K562 (cell line): Measurements from ENCODE around the gene TTC33.

ENCODE experiments used
- CBX5 ChIP-seq: IDR thresholded peaks from 2 replicates; pipeline ENCODE4 v1.6.1; 2014; ENCODE audit warnings: low read depth, borderline replicate concordance
- EP300 ChIP-seq: IDR thresholded peaks from 2 replicates; pipeline ENCODE4 v1.6.1; 2012; ENCODE audit warnings: low read length, improper control_type of control experiment
- MYNN ChIP-seq, 2 experiments: sonication (generic); formaldehyde crosslinking in 1 of 2; IDR thresholded peaks; 2 replicates each; pipeline versions ENCODE4 v1.5.0 to v1.6.1; 2016 to 2020; ENCODE audit warnings: antibody characterized with exemption in 1 of 2, missing genetic modification reagents in 1 of 2
- ZNF274 ChIP-seq: IDR thresholded peaks from 2 replicates; pipeline ENCODE4 v1.6.1; 2011; ENCODE audit warnings: low read depth, mild to moderate bottlenecking, low read length, moderate library complexity, borderline replicate concordance
- TF ChIP-seq, protein P1 (sequence below): sonication (generic); formaldehyde crosslinking; IDR thresholded peaks from 2 replicates; pipeline ENCODE4 v1.8.0; 2023; ENCODE audit warnings: missing genetic modification reagents, mild to moderate bottlenecking, borderline replicate concordance
- TF ChIP-seq, protein P2 (sequence below), 3 experiments: IDR thresholded peaks in 2 of 3; conservative IDR thresholded peaks in 1 of 3; 2 replicates each; pipeline ENCODE4 v1.5.1; 2011 to 2012; ENCODE audit warnings: low read length in 3 of 3, mild to moderate bottlenecking in 3 of 3, control low read depth in 2 of 3, improper control_type of control experiment in 1 of 3, inconsistent platforms in 1 of 3, low read depth in 1 of 3, mixed read lengths in 1 of 3, moderate library complexity in 1 of 3; ENCODE audit not compliant: insufficient read depth in 2 of 3

DNA sequence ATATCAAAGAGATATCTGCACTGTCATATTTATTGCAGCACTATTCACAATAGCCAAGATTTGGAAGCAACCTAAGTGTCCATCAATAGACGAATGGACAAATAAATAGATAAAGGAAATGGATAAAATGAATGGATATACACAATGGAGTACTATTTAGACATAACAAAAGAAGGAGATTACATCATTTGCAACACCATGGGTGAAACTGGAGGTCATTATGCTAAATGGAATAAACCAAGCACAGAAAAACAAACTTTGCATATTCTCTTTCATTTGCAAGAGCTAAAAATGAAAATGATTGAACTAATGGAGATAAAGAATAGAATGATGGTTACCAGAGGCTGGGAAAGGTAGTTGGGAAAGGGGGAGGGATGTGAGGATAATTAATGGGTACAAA lies 231.1 kb downstream of the TTC33 start:
- TF ChIP-seq ZNF274, result no peak
- TF ChIP-seq EP300, result no peak
- no peak for TF ChIP-seq CBX5
- TF ChIP-seq, protein P1, sequence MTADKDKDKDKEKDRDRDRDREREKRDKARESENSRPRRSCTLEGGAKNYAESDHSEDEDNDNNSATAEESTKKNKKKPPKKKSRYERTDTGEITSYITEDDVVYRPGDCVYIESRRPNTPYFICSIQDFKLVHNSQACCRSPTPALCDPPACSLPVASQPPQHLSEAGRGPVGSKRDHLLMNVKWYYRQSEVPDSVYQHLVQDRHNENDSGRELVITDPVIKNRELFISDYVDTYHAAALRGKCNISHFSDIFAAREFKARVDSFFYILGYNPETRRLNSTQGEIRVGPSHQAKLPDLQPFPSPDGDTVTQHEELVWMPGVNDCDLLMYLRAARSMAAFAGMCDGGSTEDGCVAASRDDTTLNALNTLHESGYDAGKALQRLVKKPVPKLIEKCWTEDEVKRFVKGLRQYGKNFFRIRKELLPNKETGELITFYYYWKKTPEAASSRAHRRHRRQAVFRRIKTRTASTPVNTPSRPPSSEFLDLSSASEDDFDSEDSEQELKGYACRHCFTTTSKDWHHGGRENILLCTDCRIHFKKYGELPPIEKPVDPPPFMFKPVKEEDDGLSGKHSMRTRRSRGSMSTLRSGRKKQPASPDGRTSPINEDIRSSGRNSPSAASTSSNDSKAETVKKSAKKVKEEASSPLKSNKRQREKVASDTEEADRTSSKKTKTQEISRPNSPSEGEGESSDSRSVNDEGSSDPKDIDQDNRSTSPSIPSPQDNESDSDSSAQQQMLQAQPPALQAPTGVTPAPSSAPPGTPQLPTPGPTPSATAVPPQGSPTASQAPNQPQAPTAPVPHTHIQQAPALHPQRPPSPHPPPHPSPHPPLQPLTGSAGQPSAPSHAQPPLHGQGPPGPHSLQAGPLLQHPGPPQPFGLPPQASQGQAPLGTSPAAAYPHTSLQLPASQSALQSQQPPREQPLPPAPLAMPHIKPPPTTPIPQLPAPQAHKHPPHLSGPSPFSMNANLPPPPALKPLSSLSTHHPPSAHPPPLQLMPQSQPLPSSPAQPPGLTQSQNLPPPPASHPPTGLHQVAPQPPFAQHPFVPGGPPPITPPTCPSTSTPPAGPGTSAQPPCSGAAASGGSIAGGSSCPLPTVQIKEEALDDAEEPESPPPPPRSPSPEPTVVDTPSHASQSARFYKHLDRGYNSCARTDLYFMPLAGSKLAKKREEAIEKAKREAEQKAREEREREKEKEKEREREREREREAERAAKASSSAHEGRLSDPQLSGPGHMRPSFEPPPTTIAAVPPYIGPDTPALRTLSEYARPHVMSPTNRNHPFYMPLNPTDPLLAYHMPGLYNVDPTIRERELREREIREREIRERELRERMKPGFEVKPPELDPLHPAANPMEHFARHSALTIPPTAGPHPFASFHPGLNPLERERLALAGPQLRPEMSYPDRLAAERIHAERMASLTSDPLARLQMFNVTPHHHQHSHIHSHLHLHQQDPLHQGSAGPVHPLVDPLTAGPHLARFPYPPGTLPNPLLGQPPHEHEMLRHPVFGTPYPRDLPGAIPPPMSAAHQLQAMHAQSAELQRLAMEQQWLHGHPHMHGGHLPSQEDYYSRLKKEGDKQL, result no peak
- TF ChIP-seq MYNN (IDR thresholded peaks at IDR 0.05), result no peak
- no peak for TF ChIP-seq MYNN (CRISPR knock-in tag; IDR thresholded peaks at IDR 0.05)
- TF ChIP-seq, protein P2, sequence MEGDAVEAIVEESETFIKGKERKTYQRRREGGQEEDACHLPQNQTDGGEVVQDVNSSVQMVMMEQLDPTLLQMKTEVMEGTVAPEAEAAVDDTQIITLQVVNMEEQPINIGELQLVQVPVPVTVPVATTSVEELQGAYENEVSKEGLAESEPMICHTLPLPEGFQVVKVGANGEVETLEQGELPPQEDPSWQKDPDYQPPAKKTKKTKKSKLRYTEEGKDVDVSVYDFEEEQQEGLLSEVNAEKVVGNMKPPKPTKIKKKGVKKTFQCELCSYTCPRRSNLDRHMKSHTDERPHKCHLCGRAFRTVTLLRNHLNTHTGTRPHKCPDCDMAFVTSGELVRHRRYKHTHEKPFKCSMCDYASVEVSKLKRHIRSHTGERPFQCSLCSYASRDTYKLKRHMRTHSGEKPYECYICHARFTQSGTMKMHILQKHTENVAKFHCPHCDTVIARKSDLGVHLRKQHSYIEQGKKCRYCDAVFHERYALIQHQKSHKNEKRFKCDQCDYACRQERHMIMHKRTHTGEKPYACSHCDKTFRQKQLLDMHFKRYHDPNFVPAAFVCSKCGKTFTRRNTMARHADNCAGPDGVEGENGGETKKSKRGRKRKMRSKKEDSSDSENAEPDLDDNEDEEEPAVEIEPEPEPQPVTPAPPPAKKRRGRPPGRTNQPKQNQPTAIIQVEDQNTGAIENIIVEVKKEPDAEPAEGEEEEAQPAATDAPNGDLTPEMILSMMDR (IDR thresholded peaks at IDR 0.05 in 2 of 3, conservative IDR thresholded peaks at IDR 0.05 in 1 of 3; ENCODE audit: insufficient read depth in 2 of 3, low read depth in 1 of 3, low read length in 3 of 3), result no peak
